ENCODE results near the gene TBX4.
"Not testable (repeated sequence)": the region's sequence is repeated elsewhere in the genome, so short reads cannot be mapped to it uniquely, and the experiment has no call there.

Gene TBX4

DNA sequence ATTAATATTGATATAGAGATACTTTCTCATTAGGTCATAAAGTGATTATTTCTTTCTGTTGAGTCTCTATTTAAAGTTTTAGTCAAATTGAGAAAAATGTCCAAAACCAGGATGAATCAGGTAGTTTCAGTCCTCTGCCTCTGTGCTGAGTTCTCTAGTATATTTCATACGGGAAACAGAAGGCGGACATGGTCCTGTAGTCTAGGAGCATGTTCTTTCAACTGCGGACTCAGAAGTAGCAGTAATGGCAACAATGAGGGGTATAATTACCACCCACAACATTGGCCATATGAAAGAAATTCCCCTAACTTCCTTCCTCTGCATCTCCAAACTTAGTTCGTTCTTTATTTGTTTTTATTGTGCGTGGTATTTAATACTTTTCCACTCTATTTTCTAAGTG is 50.1 kb downstream of the TBX4 start:
- DNase-seq = no peak

DNA sequence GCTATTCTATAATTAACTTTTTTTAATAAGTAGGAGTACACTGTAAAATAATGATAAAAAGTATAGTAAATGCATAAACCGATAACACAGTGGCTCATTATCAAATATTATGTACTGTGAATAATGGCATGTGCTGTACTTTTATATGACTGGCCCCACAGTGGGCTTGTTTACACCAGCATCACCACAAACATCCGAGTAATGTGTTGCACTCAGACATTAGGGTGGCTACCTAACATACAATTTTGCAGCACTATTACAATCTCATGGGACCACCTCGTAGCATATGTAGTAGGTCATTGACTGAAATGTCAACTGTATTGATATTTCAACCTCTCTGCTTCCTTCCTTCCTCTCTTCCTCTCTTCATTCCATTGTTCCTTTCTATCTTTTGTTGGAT is 51.7 kb downstream of the TBX4 start:
- no peak for DNase-seq

DNA sequence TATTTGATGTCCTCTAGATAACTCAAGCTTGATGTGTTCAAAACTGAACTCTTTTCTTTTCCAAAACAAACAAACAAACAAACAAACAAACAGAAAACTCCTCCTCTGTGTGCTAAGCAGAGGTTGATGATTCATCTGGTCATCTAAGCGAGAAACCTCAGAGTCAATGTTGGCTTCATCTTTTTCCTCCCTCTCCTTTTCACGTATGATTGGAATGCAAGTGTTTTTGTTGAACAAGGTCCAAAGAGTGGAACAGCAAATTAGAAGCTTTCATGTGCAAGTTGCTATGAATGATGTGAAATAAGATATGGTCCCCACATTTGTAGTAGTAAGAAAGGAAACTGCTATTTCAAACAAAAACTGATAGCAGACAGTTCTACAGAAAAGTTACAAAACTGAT is 52.5 kb downstream of the TBX4 start:
- no peak for DNase-seq

DNA sequence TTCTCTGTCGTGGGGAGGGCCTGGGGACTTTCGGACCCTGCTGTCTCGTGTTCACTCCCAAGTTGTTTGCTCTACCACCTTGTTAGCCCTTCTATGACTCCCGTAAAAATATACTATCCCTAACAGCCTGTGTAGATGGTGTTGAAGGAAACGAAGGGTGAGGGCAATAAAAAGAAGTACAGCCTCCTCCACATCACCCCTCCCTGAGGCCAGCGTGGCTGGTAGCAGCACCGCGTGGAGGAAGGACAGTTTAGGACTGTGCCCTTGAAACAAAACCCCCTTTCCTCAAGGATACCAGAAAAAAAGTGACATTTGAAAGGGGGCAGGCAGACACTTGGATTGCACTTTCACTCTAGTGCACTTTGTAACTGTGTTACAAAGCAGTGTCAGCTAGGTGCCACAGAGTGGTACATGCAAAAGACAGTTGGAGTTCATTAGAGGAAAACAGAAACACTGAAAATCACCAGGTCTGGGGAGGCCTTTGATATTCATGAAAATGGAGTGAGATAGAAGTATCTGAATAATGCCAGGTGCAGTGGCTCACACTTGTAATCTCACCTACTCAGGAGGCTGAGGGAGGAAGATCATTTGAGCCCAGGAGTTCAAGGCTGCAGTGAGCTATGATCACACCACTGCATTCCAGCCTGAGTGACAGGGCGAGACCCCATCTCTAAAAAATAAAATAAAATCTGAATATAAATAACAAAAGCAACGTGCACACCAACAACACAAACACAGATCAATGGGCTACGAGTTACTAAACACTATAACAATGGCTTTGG is 53.8 kb downstream of the TBX4 start:
- no peak for DNase-seq

DNA sequence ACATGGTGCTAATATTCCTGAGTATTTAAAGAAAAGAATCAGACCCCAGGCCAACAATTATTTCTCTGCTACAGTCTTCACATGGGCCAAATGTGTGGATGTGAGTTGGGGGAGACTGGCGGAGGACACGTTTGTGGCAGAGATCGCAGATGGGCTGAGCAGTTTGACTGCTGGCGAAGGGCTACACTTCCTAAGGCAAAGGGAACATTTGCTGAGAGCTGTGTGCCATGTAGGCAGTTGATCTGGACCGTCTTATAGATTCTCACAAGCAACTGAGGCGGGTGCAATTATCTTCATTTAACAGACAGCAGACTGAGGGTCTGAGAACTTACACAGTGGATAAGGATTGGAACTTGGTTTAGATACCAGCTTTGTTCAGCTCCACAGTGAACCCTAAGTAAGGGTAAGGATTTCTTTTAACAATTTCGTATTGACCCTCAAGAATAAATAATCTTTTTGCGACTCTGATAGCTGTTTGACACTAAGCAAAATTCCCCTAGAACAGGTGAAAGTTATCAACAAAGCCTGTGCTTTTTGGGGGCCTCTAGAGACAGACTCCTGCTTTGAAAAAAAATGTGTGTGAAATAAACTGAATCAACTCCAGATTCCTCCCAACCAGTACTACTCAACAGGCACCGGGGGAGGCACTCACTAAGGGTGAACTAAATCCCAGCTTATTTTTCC is 55.3 kb downstream of the TBX4 start:
- DNase-seq = no peak

DNA sequence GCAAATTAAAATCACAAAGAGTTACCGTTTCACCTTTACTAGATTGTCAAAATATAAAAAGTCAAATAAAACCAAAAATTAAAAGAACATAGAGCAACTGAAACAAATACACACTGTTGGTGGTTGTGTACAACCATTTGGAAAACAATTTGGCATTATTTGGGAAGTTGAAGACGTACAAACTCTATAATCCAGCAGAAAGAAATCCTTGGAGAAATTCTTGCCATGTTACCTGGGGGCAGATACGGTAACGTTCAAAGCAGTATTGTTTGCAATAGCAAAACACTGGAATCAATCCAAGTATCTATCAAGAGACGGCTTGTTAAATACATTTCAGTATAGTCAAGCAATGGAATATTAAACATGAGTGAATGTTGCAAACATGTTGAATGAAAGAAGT is 56.7 kb downstream of the TBX4 start:
- no peak for DNase-seq

DNA sequence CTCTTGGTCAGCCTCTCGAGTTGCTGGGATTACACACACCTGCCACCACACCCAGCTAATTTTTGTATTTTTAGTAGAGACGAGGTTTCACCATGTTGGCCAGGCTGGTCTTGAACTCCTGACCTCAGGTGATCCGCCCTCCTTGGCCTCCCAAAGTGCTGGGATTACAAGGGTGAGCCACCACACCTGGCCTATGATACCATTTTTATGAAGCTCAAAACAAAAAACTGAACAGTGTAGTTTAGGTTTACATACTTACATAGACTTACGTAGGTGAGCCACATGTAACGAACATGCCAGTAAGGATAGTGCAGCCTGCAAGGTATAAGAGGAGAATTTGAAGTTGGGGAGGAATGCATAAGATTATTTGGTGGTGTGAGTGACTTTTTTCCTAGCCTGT is 57.2 kb downstream of the TBX4 start:
- DNase-seq = not testable (repeated sequence)

DNA sequence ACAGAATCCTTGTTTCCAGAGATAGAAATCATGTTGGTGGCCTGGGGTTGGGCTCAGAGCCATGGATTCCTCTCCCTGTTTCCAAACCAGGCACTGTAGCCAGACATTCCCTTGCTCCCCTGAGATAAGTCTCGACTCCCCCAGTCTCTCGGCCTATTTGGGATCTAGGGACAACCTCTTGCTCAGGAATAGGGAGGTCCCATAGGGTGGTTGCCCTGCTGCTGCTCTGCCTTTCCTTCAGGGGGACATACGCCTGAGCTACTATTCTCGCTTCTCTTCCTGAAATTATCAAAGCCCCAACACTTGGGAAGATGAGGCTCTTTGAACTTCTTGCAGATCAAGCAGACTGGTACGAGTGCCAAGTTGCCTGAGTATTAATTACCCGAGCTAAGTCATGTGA is 58.0 kb downstream of the TBX4 start:
- DNase-seq = no peak

DNA sequence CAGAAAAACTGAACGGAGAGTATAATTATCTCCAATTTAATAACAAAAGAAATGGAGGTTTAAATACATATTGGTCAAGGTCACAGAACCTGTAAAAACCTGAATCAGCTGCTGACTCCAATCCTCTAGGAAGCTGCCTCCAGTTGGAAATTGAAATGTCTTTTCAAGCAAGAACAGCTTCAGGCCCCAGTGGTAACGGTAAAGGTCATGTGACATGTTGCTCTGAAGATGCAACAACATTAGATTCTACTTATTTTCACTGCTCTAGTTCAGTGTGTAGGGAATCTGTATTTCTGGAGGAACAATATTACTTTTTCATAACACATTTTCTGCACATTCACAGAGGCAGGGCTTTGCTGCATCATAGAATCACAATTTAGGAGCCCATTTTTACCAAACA is 58.8 kb downstream of the TBX4 start:
- no peak for DNase-seq

DNA sequence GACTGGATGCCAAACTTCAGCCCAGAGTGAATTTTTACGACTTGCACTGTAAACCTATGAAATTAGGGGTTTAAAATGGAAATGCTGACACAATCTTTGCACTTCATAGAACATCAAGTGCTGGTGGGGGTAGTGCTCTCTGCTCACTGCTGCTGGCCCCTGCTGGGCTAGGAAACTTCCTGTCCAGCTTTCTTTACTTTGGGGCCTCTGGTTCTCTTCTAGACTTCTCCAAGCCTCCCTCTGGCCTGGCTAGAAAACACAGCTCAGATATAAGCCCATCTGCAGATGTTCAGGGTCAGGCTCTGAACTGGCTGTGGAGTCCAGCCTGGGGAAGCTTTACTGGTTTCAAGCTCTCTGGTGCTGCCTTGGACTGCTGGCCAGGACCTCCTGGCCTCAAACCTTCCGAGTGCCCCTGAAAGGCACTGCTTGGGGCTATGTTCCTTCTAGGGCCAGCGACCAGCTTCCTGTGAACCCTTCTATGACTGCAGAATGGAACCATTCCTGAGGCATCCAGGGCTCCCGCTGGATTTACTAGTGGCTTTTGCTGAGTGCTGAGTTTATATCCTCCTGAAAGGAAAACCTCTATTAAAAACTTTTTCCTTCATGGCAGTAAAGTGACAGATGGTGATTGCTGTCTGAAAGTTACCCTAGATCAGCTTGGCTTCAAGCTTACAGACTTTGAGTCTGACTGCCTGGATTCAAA is 59.4 kb downstream of the TBX4 start:
- no peak for DNase-seq

DNA sequence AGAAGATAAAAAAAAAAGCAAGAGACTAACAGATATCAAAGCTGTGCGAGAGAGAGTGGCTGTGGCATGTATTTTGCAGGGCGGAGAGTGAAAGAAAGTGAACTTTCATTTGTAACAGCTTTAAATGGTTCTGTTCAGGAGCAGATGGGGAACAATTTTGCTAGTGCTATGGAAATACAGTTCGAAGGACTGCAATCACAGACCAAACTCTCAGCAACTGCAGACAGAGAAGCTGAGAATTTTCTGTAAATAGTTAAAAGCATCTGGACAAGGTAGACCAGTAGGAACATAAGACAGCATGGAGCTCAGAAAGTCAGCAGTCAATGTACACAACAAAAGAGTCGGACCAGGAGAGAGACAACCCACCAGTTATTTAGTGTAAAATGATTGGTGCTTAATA is 62.3 kb downstream of the TBX4 start:
- no peak for DNase-seq

DNA sequence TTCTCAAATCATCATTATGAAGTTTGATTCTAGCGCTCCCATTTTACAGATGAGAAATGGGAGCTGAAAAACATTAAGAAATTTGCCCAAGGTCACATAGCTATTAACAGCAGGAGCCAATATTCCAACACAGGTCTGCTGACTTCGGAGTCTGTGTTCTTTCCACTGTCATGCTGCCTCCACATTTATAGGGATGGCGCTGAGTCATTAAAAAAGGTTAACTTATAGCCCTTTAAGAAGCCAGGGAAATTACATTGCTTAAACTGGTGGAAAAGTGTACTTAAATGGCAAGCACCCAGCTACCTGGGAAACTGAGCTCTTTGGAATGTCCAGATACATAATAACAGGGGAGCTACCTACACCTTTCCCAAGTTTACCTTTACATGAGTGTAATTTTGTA is 65.0 kb downstream of the TBX4 start:
- no peak for DNase-seq

DNA sequence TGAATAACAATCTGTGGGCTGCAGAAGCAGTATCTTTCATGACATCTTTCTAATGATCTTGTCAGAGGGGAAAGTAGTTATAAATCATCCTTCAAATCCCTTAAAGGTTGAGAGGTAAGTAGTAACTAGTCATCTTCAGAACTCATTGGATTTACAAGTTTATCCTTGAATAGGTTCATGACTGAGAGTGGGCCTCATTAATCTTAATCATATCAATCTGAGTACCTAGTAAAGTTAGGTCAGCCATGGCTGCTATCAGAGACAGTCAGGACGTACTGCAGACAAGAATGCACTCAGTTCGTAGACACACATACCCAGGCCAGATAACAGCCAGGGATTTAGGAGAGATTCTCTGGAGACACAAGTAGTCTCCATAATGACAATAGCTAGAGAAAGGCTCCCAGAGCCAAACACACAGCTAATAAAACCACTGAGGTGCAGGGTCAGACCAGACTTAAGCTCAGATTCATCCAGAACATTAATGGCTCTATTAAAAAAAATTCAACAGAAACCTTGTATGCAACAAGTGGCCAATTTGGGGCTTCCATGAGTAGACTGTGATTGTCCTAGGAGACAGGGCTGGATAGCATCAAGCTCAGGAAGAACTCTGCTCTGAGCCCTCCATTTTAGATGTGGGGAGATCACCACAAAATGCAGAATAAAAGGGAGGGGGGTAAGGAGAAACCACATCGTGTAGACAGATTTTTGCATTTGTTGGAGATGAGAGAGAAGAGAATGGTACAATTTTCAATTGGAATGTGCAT is 65.8 kb downstream of the TBX4 start:
- DNase-seq = no peak

DNA sequence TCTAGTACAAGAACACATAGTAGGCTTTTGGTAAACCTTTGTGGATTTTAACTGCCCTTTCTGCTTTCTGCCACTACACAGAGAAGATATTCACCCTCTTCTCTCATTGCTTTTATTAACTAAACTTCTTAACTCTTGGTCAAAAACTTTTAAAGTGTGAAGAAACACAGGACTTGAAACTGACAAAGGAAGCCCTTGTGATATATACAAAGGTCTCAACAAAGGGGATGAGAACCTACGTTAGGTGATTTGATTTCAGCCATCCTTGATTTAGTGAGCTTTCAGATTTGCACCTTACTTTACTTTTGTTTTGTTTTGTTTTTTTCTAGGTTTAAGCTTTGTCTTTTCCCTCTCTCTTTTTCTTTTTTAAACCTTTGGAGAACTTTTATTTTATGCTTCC is 66.9 kb downstream of the TBX4 start:
- DNase-seq = no peak

DNA sequence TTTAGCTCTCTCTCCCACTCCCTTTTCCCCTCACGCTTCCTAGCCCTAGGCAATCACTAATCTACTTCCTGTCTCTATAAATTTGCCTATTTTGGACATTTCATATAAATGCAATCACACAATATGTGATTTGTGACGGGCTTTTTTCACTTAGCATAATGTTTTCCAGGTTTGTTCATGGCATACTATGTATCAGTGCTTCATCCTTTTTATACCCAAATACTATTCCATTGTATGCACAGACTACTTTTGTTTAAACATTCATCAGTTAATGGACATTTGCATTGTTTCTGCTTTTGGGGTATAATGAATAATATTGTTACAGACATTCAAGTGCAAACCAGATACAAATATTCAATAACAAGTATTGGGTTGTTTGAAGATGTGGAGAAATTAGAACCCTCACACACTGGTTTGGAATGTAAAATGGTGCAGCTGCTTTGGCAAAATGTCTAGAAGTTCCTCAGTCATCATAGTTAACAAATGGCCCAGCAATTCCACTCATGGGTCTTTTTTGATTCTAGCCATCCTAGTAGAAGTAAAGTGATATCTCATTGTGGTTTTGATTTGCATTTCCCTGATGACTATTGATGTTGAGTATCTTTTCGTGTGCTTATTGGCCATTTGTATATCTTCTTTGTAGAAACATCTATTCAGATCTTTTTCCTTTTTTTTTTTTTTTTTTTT is 67.7 kb downstream of the TBX4 start:
- no peak for DNase-seq

DNA sequence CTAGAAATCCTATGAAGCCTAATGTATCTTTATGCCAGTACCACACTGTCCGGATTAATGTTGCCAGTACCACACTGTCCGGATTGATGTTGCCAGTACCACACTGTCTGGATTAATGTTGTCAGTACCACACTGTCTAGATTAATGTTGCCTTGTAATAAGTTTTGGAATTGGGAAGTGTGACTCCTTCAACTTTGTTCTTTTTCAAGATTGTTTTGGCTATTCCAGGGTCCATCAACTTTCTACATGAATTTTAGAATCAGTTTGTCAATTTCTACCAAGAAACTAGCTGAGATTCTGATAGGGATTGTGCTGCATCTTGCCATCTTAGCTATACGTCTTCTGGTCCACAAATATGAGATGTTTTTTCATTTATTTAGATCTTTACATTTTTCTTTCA is 68.7 kb downstream of the TBX4 start:
- no peak for DNase-seq

DNA sequence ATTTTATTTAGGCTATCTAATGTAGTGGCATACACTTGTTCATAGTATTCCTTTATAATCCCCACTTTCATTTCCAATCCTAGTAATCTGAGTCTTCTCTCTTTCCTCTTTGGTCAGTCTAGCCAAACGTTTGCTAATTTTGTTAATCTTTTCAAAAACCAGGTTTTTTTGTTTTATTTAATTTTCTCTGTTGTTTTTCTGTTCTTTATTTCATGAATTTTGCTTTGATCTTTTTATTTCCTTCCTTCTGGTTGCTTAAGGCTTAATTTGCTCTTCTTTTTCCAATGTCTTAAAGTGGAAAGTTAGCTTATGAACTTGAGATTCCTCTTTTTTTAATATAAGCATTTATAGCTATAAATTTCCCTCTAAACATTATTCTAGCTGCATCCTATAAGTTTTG is 69.9 kb downstream of the TBX4 start:
- no peak for DNase-seq

DNA sequence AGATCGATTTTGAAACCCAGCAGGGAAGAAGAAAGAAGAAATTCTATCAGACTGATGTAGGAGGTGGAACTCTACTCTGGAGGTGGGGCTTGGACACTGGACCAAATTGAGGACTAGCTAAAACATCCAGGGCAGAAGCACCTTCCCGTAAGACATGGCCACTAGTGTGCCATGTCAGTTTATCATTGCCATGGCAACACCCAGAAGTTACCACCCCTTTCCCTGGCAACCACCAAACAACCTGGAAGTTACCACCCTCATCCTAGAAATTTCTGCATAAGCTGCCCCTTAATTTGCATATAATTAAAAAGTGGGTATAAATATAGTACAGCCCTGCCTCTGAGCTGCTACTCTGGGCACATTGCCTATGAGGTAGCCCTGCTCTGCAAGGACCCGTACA is 72.1 kb downstream of the TBX4 start:
- DNase-seq = no peak

DNA sequence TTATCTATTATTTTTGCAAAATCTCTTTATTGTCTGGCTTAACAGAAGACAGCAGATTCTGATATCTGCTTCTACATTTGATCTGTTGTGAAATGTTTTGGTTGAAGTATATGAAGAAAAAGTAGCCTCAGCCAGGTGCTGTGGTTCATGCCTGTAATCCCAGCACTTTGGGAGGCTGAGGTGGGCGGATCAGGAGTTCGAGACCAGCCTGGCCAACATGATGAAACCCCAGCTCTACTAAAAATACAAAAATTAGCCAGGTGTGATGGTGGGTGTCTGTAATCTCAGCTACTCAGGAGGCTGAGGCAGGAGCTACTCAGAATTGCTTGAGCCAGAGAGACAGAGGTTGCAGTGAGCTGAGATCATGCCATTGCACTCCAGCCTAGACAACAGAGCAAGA is 75.2 kb downstream of the TBX4 start:
- DNase-seq = not testable (repeated sequence)

DNA sequence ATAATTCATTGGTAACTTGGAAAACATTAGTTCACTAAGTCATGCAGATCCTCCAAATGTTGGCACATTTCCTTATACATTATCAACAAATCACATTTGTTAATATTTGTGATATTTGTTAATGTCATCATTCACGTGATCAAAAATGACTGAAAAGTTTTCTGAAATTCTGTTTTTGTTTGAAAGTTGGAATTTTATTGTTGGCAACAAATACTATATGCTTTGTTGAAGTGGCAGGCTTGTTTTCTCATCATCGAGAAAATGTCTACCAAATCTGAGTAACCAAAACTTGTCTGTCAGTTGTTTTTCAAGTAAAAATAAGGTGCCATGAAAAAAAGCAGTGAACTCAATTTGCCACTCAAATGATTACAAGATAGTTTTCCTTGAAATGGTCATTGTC is 75.9 kb downstream of the TBX4 start:
- DNase-seq = no peak

DNA sequence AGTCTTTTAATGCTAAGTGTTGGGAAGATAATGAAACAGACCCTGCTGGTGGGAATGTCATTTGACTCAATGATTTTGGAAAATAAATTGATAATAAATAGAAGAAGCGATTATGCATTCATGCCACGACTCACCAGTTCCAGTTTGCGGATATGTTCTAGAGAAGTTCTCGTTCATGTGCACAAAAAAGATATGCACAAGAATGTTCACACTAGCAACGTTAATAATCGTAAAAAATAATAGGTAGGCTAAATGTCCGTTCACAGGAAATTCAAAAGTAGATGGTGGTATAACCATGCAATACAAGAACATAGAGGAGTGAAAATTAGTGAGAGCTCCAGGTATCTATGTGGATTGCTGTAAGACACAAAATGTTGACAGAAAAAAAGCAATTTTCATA is 79.0 kb downstream of the TBX4 start:
- no peak for DNase-seq

DNA sequence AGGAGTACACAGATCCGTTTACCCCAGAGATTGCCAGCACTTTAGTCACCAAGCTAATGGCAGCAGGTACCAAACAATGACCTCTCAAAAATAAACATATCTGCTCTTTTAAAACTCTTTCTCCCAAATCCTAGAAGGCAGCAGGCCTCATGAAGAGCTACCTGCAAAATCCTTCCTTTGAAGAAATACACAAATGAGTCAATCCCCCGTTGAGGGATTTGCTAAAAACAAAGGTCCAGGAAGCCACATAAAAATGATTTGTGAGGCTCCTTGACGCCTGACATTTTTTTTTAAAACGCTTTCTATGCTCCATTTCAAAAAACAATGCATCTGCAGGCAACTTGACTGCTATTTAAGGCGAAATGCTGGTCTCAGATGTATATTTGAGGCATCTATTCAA is 80.6 kb downstream of the TBX4 start:
- DNase-seq = no peak

DNA sequence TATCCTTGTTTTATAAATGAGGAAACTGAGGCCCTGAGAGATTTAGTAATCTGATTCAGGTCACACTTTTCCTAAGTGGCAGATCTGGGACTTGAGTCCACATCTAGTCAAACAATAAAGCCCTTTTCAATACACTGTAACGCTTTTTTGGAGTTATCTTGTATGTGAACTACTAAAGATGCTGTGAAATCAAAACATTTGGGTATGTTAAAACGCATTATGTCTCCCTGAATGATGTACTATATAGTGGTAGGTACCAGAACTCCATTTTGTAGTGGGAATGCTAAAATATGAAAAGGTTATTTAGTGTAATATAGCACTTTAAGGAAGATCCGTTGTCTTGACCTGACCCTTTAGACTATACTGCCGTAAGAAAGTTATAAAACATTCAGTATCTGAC is 81.6 kb downstream of the TBX4 start:
- no peak for DNase-seq
